GM19025 (cell line): ENCODE results near the gene MKNK2.
"Not testable (repeated sequence)": the region's sequence is repeated elsewhere in the genome, so short reads cannot be mapped to it uniquely, and the experiment has no call there.

Experiments used
- ATAC-seq: cut with Tn5 transposase; IDR thresholded peaks from one replicate; pipeline ENCODE4 v1.9.1; 2021; ENCODE audit warnings: mild to moderate bottlenecking, low read depth, moderate library complexity; ENCODE audit not compliant: unreplicated experiment

The MKNK2 gene

GRCh38 chr19:1998712-1999708 lies 52.0 kb downstream of the MKNK2 start:
- ATAC-seq = no peak

DNA sequence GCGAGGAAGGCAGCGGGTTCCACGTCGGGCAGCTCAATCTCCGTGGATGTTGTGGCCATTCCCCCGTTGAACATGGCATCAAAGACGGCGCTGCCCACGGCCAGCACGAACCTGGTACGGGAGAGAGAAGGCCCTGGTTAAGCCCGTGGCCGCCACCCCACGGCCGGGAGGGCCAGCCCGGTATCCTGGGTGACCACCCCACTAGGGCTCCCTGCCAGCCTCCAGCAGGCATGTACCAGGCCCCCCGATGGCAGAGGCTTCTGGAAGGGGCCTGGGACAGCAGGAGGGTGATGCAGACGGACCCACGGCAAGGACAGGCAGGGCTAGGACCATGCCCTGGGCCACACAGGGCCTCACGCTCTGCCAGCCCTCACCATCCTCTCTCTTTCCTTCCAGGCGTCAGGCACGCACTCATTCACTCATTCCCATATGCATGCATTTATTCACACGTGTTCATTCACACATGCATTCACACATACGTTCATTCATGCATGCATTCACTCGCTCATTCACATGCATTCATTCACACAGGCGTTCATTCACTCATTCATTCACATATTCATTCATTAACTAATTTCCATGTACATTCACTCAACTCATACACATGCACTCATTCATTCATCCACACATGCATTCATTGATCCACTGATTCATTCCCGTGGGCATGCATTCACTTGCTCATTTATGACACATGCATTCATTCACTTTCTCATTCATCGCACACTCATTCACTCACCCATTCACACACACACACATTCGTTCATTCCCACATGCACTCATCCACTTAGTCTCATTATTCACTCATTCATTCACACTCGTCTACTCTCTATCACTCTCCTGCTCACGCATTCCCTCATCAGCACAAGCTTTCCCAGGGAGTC lies 53.5 kb downstream of the MKNK2 start:
- no peak for ATAC-seq

DNA sequence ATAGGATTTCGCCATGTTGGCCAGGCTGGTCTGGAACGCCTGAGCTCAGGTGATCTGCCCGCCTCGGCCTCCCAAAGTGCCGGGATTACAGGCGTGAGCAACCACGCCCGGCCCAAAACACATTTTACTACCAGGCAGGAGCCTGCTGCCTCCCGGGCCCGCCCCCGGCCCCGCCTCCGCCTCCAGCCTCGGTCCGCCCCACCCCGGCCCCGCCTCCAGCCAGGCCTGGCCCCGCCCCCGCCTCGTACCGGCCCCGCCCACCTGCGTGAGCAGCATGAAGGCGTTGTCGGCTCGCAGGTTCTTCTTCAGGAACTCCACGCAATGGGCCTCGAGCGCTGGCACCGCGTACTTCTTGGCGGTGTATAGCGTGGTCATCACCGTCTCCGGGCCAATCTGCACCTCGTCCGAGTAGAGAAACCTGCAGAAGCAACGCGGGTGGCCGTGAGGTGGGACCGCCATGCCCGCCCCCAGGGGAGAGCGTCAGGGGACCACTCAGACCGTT lies 58.2 kb downstream of the MKNK2 start:
- no peak for ATAC-seq

DNA sequence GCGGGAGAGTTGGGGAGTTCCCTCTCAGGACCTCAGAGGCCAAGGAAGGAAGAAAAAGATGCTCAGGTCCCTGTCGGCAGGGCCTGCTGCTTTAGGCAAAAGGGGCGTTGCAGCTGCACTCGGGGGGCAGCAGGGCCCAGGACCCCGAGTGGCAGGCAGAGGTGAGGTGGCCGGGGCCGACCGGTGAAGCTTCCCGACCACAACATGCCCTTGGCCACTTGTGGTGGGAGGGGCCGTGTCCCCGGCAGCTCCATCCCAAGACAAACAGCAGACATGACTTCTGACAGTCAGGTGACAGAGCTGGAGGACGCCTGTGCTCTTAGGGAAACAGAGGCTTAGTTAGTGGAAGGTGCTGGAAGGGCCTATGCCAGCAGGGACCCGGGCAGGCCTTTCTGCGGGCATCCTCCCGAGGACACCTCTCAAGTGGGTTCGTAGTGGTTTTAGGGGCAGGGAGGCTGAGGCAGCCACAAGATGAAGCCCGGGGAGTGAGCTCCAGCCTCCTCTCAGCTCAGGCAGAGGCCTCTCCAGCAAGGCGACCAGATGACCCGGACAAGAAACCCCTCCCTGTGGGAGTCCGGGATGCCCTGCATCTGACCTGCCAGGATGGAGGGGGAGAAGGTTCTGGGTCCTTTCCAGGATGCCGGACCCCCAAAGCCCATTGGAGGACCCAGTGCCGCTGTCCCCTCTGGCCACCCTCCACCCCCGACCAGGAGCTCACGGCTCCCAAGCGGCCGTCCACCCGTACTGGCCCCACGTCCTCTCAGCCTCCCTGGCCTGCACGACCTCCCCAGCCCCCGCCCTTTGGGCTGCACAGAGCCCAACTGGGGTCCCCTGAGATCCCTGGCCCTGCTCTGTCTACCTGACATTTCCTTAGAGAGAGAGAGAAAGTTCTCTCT lies 59.8 kb downstream of the MKNK2 start:
- no peak for ATAC-seq

GRCh38 chr19:1990230-1991017 lies 60.6 kb downstream of the MKNK2 start:
- ATAC-seq = no peak

GRCh38 chr19:1989513-1990229 lies 61.4 kb downstream of the MKNK2 start:
- ATAC-seq = no peak

DNA sequence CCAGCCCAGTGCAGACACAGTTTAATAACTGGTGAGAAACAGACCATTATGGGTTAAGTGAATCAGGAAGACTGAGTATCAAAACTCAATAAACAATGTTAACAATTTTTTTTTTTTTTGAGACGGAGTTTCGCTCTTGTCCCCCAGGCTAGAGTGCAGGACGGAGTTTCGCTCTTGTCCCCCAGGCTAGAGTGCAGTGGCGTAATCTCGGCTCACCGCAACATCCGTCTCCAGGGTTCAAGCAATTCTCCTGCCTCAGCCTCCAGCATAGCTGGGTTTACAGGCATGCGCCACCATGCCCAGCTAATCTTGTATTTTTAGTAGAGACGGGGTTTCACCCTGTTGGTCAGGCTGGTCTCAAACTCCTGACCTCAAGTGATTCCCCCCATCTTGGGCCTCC lies 62.6 kb downstream of the MKNK2 start:
- ATAC-seq = not testable (repeated sequence)
